ENCODE measurements around the gene MVB12B. TPM values are rescaled to one million over a fixed set of nuclear protein-coding genes. Genes with fewer than 3 reads are reported as not detected.

Gene MVB12B
- total and polyA plus RNA-seq, 2 donors (not counting 1 experiment from before 2014, with no cell fraction given), result 2.5 to 2.6 TPM

DNA sequence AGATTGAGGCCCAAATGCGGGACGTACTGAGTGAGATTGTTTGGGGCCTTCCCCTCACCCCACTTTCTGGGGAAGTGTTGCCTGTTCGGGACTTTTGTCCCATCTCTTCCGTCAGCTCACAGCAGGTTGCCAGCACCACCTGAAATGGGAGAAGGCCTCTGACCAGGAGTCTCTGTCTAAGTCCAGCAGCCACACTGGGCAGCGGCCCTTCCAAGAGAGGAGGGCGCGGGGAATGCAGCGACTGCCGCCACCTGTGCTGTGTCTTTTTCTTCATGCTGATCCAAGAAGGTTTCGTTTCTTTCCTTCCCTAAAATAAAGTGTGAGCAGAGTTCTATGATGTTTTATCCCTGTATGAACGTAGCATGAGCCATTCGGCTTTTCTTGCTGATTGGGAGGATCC lies 152.9 kb downstream of the MVB12B start:
- no peak for DNase-seq (ENCODE audit: low read depth in 2 of 2)
- no peak for TF ChIP-seq CTCF (conservative IDR thresholded peaks at IDR 0.05 in 1 of 2, IDR thresholded peaks at IDR 0.05 in 1 of 2; ENCODE audit: low read depth in 1 of 2, low read length in 2 of 2)
- no peak for TF ChIP-seq EZH2 (IDR thresholded peaks at IDR 0.05; ENCODE audit: low read length, missing control alignments)
- Histone ChIP-seq H3K4me3 (replicated peaks in 1 of 4; ENCODE audit: control extremely low read depth in 1 of 4, insufficient read depth in 1 of 4, low read depth in 3 of 4, low read length in 4 of 4) (no peak overlapping the region), H3K79me2 (ENCODE audit: control insufficient read depth, insufficient read depth, low read length) (no peaks in the 10 kb centered on the region), H3K9me3 (ENCODE audit: control insufficient read depth, insufficient read depth, low read depth, low read length) (no peaks in the 10 kb centered on the region), H3K4me1 (ENCODE audit: control insufficient read depth, extremely low read depth, insufficient read depth, low read length) (peaks cover 2% of the 10 kb centered on the region), H2AFZ (ENCODE audit: low read length) (no peak overlapping the region), H3K9ac (ENCODE audit: insufficient read depth, low read length) (no peak overlapping the region), H3K27ac (ENCODE audit: insufficient read depth, low read length) (no peak overlapping the region), H3K36me3 (ENCODE audit: control insufficient read depth, insufficient read depth, low read length) (no peaks in the 10 kb centered on the region), H3K4me2 (ENCODE audit: extremely low read depth, insufficient read depth, low read length) (no peak overlapping the region), H3K27me3 (ENCODE audit: control insufficient read depth, insufficient read depth, low read length) (no peaks in the 10 kb centered on the region), H4K20me1 (ENCODE audit: control insufficient read depth, extremely low read depth, insufficient read depth, low read length) (no peaks in the 10 kb centered on the region)

DNA sequence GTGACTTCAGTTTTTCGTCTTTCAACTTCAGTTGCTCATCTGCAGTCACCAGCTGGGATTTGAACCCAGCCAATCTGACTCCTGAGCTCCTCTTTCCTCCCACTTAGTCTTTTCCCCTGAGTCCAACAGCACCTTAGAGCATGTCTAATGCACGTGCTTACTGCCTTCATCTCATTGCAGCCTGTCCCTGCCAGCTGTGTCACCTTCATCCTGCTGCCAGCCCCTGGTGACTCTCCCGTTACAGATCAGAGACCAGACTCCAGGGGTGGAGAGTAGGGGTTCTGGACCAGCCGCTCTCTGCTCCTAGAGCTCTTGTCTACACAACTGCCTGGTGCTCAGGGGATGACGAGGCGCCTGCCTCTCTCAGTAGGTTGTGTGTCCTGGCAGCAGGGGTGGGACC lies 154.2 kb downstream of the MVB12B start:
- DNase-seq (ENCODE audit: low read depth in 2 of 2), result no peak
- TF ChIP-seq EZH2 (IDR thresholded peaks at IDR 0.05; ENCODE audit: low read length, missing control alignments), result no peak
- TF ChIP-seq CTCF (conservative IDR thresholded peaks at IDR 0.05 in 1 of 2, IDR thresholded peaks at IDR 0.05 in 1 of 2; ENCODE audit: low read depth in 1 of 2, low read length in 2 of 2), result no peak
- H3K4me3 ChIP-seq (replicated peaks in 1 of 4; ENCODE audit: control extremely low read depth in 1 of 4, insufficient read depth in 1 of 4, low read depth in 3 of 4, low read length in 4 of 4), result no peak overlapping the region

GRCh38 chr9:126481862-126482261 lies 155.2 kb downstream of the MVB12B start:
- no peak overlapping the region for H2AFZ ChIP-seq (ENCODE audit: low read length)
- H3K27me3 ChIP-seq (ENCODE audit: control insufficient read depth, insufficient read depth, low read length), result no peaks in the 10 kb centered on the region
- no peaks in the 10 kb centered on the region for H3K79me2 ChIP-seq (ENCODE audit: control insufficient read depth, insufficient read depth, low read length)
- no peaks in the 10 kb centered on the region for H3K36me3 ChIP-seq (ENCODE audit: control insufficient read depth, insufficient read depth, low read length)
- TF ChIP-seq EZH2 (IDR thresholded peaks at IDR 0.05; ENCODE audit: low read length, missing control alignments) (no peak), CTCF (conservative IDR thresholded peaks at IDR 0.05 in 1 of 2, IDR thresholded peaks at IDR 0.05 in 1 of 2; ENCODE audit: low read depth in 1 of 2, low read length in 2 of 2) (no peak)
- no peaks in the 10 kb centered on the region for H4K20me1 ChIP-seq (ENCODE audit: control insufficient read depth, extremely low read depth, insufficient read depth, low read length)
- H3K9ac ChIP-seq (ENCODE audit: insufficient read depth, low read length), result no peak overlapping the region
- H3K4me1 ChIP-seq (ENCODE audit: control insufficient read depth, extremely low read depth, insufficient read depth, low read length), result no peaks in the 10 kb centered on the region
- no peaks in the 10 kb centered on the region for H3K9me3 ChIP-seq (ENCODE audit: control insufficient read depth, insufficient read depth, low read depth, low read length)
- H3K4me3 ChIP-seq (replicated peaks in 1 of 4; ENCODE audit: control extremely low read depth in 1 of 4, insufficient read depth in 1 of 4, low read depth in 3 of 4, low read length in 4 of 4), result no peak overlapping the region
- H3K27ac ChIP-seq (ENCODE audit: insufficient read depth, low read length), result no peak overlapping the region
- no peak overlapping the region for H3K4me2 ChIP-seq (ENCODE audit: extremely low read depth, insufficient read depth, low read length)
- DNase-seq (ENCODE audit: low read depth in 2 of 2), result no peak

More for the DNA sequence above, 154.2 kb downstream of the MVB12B start:
- no peaks in the 10 kb centered on the region for H3K79me2 ChIP-seq (ENCODE audit: control insufficient read depth, insufficient read depth, low read length)
- H3K27ac ChIP-seq (ENCODE audit: insufficient read depth, low read length), result no peak overlapping the region
- no peaks in the 10 kb centered on the region for H3K4me1 ChIP-seq (ENCODE audit: control insufficient read depth, extremely low read depth, insufficient read depth, low read length)
- H3K9me3 ChIP-seq (ENCODE audit: control insufficient read depth, insufficient read depth, low read depth, low read length), result no peaks in the 10 kb centered on the region
- no peaks in the 10 kb centered on the region for H4K20me1 ChIP-seq (ENCODE audit: control insufficient read depth, extremely low read depth, insufficient read depth, low read length)
- no peak overlapping the region for H3K9ac ChIP-seq (ENCODE audit: insufficient read depth, low read length)
- H2AFZ ChIP-seq (ENCODE audit: low read length), result no peak overlapping the region
- H3K36me3 ChIP-seq (ENCODE audit: control insufficient read depth, insufficient read depth, low read length), result no peaks in the 10 kb centered on the region
- no peak overlapping the region for H3K4me2 ChIP-seq (ENCODE audit: extremely low read depth, insufficient read depth, low read length)
- H3K27me3 ChIP-seq (ENCODE audit: control insufficient read depth, insufficient read depth, low read length), result no peaks in the 10 kb centered on the region

Data from fibroblast of lung (primary cell).